Esophagus muscularis mucosa (tissue), 4 donors: Measurements from ENCODE around the gene PRR35. TPM values are rescaled to one million over a fixed set of nuclear protein-coding genes. Genes with fewer than 3 reads are reported as not detected.
A peak's percentile ranks its signal among the peaks of the same experiment; 100 is the strongest.

Experiments
- DNase-seq: peaks from one replicate; pipeline ENCODE4 v3.0.0-alpha.2; 2017; ENCODE audit errors: extremely low spot score
- H3K27ac ChIP-seq, 4 donors: fragments of 200-600 bp; sonication (generic); replicated peaks in 1 of 4; 1 replicate in 3 of 4; 2 replicates in 1 of 4; pipeline ENCODE4 v1.5.1; 2016 to 2019; ENCODE audit warnings: mild to moderate bottlenecking in 1 of 4
- H3K27me3 ChIP-seq, 4 donors: fragments of 200-600 bp; sonication (generic); one replicate each; pipeline versions ENCODE4 v1.5.1 to v1.6.0; 2016 to 2019
- H3K36me3 ChIP-seq, 4 donors: fragments of 200-600 bp; sonication (generic); one replicate each; pipeline ENCODE4 v1.5.1; 2016 to 2019
- H3K4me1 ChIP-seq, 4 donors: fragments of 200-600 bp; sonication (generic); one replicate each; pipeline ENCODE4 v1.5.1; 2016 to 2019
- H3K4me3 ChIP-seq, 4 donors: fragments of 200-600 bp; sonication (generic); 1 replicate in 2 of 4; 2 replicates in 2 of 4; pipeline ENCODE4 v1.5.1; 2016 to 2019; ENCODE audit warnings: mild to moderate bottlenecking in 4 of 4, moderate library complexity in 1 of 4
- H3K9me3 ChIP-seq, 4 donors: fragments of 200-600 bp; sonication (generic); 1 replicate in 3 of 4; 2 replicates in 1 of 4; pipeline ENCODE4 v1.5.1; 2016 to 2019
- EP300 ChIP-seq: sonication (generic); formaldehyde crosslinking; IDR thresholded peaks from one replicate; pipeline ENCODE4 v1.6.1; 2017; ENCODE audit warnings: antibody characterized with exemption
- POLR2A ChIP-seq: fragments of 450-650 bp; IDR thresholded peaks from one replicate; pipeline ENCODE4 v1.6.1; 2017; ENCODE audit warnings: antibody characterized with exemption, moderate library complexity, mild to moderate bottlenecking, low read depth
- POLR2AphosphoS5 ChIP-seq, 2 donors: sonication (generic); formaldehyde crosslinking; IDR thresholded peaks; one replicate each; pipeline ENCODE4 v1.6.1; 2017; ENCODE audit warnings: antibody characterized with exemption in 2 of 2
- WGBS: methylation state at CpG from one replicate; pipeline ENCODE4 v1.1.5; 2018; 5-methylcytosine and 5-hydroxymethylcytosine counted together
- intact Hi-C: fragments of 100-400 bp; cut with DNase I; formaldehyde crosslinking; loops from one replicate; pipeline ENCODE4 v1.15.1; 2023
- total RNA-seq, 4 donors: library from RNA; depleted of rRNA; stranded (reverse); fragments of >200 nt; gene quantifications; one replicate each; pipeline versions ENCODE4 v1.1.0 to v1.2.1, GENCODE V29; 2016
- TF ChIP-seq, protein P1 (sequence below), 3 experiments: fragments of 200-600 bp in 2 of 3; fragments of 450-650 bp in 1 of 3; sonication (generic) in 2 of 3; IDR thresholded peaks; one replicate each; pipeline ENCODE4 v1.5.1; 2017 to 2019; ENCODE audit warnings: antibody characterized with exemption in 3 of 3, mild to moderate bottlenecking in 2 of 3, moderate library complexity in 1 of 3

Gene PRR35
- total RNA-seq, 4 donors from 2014 or later, result not detected

DNA sequence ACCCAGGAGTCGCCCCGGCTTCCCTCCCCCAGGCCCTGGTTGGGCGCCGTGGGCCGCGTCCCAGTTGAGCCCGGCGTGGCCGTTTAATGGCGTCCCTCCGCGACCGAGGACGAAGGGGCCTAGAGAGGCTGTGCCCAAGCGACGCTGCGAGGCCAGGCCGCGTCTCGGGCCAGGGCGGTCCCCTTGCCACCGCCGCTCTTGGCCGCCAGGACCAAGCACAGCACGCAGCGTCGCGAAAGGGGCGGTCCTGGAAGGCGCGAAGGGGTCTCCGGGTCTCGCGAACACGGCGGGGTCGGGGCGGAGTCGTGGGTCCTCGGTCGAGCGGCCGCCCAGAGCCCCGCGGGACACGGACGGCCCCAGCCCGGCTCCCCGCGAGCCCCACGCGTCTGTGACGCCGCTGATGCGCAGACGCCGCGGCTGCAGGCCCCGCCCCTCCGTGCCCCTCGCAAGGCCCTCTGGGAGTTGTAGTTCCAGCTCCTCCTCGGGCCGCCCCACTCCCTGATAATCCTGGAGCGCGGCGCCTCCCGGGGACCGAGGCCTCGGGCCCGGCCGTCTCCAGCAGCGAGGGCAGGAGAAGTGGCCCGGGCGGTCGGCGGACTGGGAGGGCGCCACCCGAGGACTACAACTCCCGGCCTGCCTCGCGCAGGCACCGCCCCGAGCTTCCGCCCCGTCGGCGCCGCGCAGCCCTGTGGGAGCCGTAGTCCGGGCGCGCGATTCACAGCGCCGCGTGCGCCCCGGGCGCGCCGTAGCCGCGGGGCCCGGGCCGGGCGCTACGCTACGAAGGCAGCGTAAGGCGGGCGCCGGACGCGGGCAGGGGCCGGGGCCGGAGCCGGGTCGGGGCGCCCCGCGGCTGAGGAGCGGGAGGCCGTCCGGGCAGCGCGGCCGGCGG is 32.9 kb upstream of the PRR35 start, which contains the start of gene CAPN15:
Gene CAPN15 (plus strand): TSS at position 698 of the 889 bp plus-strand sequence. CDS start 19,127 bp downstream, outside the sequence.
- H3K4me1 ChIP-seq, result peaks cover 44 to 68% (median 58%) of the 10 kb centered on the region in 4 donors
- H3K4me3 ChIP-seq, result peak within 1 kb of the TSS; percentile 70 to 96 (median 88)
- intact Hi-C loops, result loop anchor here (10.0 kb wide), 2 partner anchors 102 to 132 kb away; partner anchors contain the start of genes NME4 and RAB11FIP3
- peak; percentile 95 for DNase-seq
- no peaks in the 10 kb centered on the region for H3K27me3 ChIP-seq
- 0% methylated on average over 9 of the region's 129 CpGs for WGBS
- H3K27ac ChIP-seq, result peak within 1 kb of the TSS; percentile 97 to 99 (median 98)
- no peaks in the 10 kb centered on the region for H3K9me3 ChIP-seq
- H3K36me3 ChIP-seq, result peaks cover 0 to 6% (median 4%) of the 10 kb centered on the region in 4 donors
- TF ChIP-seq EP300 (no peak), POLR2AphosphoS5 (IDR thresholded peaks at IDR 0.05) (peak; percentile 70 to 93), POLR2A (peak; percentile 80)
- TF ChIP-seq, protein P1, sequence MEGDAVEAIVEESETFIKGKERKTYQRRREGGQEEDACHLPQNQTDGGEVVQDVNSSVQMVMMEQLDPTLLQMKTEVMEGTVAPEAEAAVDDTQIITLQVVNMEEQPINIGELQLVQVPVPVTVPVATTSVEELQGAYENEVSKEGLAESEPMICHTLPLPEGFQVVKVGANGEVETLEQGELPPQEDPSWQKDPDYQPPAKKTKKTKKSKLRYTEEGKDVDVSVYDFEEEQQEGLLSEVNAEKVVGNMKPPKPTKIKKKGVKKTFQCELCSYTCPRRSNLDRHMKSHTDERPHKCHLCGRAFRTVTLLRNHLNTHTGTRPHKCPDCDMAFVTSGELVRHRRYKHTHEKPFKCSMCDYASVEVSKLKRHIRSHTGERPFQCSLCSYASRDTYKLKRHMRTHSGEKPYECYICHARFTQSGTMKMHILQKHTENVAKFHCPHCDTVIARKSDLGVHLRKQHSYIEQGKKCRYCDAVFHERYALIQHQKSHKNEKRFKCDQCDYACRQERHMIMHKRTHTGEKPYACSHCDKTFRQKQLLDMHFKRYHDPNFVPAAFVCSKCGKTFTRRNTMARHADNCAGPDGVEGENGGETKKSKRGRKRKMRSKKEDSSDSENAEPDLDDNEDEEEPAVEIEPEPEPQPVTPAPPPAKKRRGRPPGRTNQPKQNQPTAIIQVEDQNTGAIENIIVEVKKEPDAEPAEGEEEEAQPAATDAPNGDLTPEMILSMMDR (IDR thresholded peaks at IDR 0.05), result peak in 1 of 3 experiments; percentile 43

DNA sequence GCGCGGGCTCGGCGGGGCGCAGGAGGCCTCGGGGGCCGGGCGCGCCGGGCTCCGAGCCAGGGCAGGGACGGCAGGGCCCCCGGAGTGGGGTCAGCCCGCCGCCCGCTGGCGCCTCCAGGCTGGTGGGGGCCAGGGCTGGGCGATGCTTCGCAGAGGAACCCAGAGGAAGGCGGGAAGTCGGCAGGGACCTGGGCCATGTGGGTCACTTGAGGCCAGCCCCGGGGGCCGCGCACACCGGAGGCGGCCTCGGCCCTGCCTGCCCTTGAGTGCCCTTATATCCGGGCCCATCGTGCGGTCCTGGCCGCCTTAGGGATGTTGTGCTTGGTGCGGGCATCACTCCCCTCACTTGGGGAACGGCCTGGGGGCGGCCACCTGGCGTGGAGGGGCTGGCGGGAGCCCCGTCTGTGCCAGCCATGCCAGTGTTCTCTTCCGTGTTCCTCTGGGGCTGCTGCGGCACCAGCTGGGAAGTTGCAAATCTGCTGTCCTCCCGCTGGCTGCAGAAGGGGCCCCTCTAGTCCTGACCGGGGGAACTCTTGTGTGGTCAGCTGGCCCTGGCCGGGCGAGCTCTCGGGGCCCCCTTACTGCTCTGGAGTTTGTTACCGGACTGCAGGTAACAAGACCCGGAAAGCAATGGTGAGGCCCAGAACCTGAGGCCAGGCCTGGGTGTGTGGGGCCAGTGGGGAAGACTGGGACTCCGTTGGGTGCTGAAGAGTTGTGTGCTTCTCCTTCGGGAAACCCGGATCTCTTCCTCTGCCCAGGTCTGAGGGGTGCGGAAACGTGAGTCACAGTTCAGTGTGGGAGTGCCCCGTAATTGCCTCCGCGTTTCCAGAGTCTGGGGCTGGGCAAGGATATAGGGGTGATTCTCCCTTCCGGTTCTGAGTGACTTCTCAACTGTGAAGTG is 31.8 kb upstream of the PRR35 start:
- Histone ChIP-seq H3K27me3 (no peaks in the 10 kb centered on the region), H3K4me3 (peak overlapping the region; percentile 70 to 96 (median 88)), H3K27ac (peak overlapping the region; percentile 65 to 99 (median 98)), H3K4me1 (peaks cover 49 to 71% (median 61%) of the 10 kb centered on the region in 4 donors), H3K36me3 (peaks cover 0 to 6% (median 4%) of the 10 kb centered on the region in 4 donors), H3K9me3 (no peaks in the 10 kb centered on the region)
- no peak for DNase-seq
- TF ChIP-seq POLR2A (no peak), POLR2AphosphoS5 (IDR thresholded peaks at IDR 0.05) (no peak), EP300 (no peak)
- TF ChIP-seq, protein P1 (IDR thresholded peaks at IDR 0.05), result no peak
- intact Hi-C loops, result loop anchor here (10.0 kb wide), 2 partner anchors 104 to 134 kb away; partner anchors contain the start of genes NME4 and RAB11FIP3
- 11% methylated on average over 18 of the region's 55 CpGs for WGBS

GRCh38 chr16:529012-529575 is 31.1 kb upstream of the PRR35 start:
- TF ChIP-seq EP300 (no peak), POLR2A (no peak), POLR2AphosphoS5 (IDR thresholded peaks at IDR 0.05) (no peak)
- TF ChIP-seq, protein P1 (IDR thresholded peaks at IDR 0.05), result no peak
- peak overlapping the region; percentile 70 to 96 (median 88) for H3K4me3 ChIP-seq
- intact Hi-C loops, result loop anchor here (10.0 kb wide), 2 partner anchors 104 to 134 kb away; partner anchors contain the start of genes NME4 and RAB11FIP3
- no peaks in the 10 kb centered on the region for H3K27me3 ChIP-seq
- peaks cover 0 to 8% (median 6%) of the 10 kb centered on the region in 4 donors for H3K36me3 ChIP-seq
- 60% methylated on average over 8 of the region's 12 CpGs for WGBS
- DNase-seq, result no peak
- peak overlapping the region; percentile 65 to 99 (median 98) for H3K27ac ChIP-seq
- H3K4me1 ChIP-seq, result peaks cover 54 to 73% (median 62%) of the 10 kb centered on the region in 4 donors
- no peaks in the 10 kb centered on the region for H3K9me3 ChIP-seq
